Erythroblast (primary cell): ENCODE results near the gene PSPN.
"Not testable (repeated sequence)": the region's sequence is repeated elsewhere in the genome, so short reads cannot be mapped to it uniquely, and the experiment has no call there.

ENCODE experiments used
- DNase-seq, 2 experiments: peaks; one replicate each; lab custom pipeline; 2025; lab: John Stamatoyannopoulos, UW
- GATA1 ChIP-seq: IDR thresholded peaks from 2 replicates; pipeline ENCODE4 v1.6.1; 2011; ENCODE audit warnings: low read depth, mild to moderate bottlenecking, control low read depth, low read length, moderate library complexity
- POLR2A ChIP-seq: IDR thresholded peaks from 2 replicates; pipeline ENCODE4 v1.6.1; 2011; ENCODE audit warnings: mild to moderate bottlenecking, low read length

PSPN gene

DNA sequence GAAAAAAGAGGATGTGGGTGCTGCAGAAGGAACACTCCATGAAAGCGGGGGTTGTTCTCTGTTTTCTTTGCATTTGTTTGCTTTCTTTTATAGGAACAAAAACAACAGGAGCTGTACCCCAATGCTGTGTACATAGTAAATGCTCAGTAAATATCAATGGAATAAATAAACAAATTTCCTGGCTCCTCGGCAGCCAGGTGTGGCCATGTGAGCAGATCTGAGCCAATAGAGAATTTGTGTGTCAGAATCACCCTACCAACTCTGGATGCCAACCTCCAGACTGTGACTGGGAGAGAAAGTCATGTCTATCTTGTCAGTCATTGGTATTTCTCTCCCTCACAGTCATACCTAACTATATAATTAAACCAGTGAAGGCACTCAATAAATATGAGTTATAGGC is 25.0 kb downstream of the PSPN start:
- DNase-seq, result no peak
- TF ChIP-seq POLR2A (no peak), GATA1 (no peak)

DNA sequence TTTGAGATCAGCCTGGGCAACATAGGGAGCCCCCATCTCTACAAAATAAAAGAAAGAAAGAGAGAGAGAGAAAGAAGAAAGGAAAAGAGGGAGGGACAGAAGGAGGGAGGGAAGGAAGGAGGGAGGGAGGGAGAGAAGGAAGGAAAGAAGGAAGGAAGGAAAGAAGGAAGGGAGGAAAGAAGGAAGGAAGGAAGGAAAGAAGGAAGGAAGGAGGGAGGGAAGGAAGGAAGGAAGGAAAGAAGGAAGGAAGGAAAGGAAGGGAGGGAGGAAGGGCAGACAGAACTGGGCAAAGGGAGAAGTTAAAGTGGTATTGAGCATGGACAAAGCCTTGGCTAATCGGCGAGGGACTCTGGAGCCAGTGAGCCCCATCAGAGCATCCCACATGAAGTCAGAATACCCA is 26.5 kb downstream of the PSPN start:
- DNase-seq, result not testable (repeated sequence)

DNA sequence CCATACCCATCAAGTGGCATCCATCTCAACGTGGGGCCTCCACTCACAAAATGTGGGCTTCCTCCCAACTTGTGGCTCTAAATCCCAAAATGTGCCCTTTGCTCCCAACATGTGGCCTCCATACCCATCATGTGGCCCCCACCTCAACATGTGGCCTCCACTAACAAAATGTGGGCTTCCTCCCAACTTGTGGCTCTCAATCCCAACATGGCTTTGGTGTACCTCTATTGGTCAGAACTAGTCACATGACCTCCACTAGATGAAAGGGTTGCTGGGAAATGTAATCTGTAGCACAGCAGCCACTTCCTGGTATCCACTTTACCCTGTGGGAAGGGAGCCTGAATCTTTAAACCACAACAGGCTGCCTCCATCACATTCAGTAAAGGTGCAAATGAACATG is 32.3 kb downstream of the PSPN start:
- DNase-seq, result no peak
- TF ChIP-seq POLR2A (no peak), GATA1 (no peak)

DNA sequence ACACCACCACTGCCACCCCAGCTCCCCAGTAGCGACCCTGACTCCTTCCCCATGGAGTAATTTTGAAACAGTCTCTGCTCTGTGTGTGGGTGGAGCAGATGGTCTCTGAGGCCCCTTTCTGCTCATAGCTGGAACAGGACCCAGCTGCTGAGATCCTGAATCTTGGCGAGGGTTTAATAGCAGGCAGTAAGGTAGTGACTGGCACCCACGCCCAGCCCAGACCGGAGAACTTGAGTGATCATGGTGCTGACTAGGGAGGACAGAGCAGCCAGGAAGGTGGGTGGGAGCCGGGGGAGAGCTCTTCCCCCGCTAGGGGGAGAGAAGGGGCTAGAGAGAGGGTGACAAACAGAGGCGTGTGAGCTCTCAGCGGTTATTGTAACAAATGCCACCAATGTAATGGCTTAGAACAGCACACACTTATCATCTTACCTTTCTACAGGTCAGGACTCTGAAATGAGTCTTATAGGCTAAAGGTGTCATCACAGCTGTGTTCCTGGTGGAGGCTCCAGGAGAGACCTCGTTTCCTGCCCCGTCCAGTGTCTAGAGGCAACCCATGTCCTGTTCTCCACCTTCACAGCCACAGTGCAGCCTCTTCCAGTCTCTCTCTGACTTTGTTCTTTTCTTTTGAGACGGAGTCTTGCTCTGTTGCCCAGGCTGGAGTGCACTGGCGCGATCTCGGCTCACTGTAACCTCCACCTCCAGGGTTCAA is 35.1 kb downstream of the PSPN start:
- TF ChIP-seq POLR2A (no peak), GATA1 (no peak)
- no peak for DNase-seq

DNA sequence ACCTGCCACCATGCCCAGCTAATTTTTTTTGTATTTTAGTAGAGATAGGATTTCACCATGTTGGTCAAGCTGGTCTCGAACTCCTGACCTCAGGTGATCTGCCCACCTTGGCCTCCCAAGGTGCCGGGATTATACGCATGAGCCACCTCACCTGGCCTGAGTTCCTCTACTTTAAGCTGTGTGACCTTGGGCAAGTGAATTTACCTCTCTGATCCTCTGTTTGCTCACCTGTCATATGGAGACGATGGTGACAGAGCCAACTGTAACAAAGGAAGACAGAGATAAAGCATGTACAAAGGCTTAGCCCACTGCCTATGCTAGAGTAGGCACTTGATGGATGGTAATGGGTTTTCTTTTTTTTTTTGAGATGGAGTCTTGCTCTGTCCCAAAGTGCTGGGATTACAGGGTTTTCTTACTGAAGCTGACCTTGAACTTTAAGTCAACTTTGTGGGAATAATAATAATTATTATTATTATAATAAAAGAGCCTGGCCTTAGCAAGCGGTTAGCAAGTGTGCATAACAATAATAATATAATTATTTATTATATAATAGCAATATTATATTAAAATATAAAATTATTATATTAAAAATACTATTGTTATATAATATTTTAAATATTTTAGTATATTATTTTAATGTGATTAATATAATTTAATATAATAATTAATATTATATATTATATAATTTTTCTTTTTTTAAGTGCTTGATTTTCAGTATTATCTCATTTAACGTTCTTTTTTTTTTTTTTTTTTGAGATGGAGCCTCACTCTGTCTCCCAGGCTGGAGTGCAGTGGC is 41.0 kb downstream of the PSPN start:
- TF ChIP-seq GATA1 (no peak), POLR2A (no peak)
- DNase-seq, result no peak

DNA sequence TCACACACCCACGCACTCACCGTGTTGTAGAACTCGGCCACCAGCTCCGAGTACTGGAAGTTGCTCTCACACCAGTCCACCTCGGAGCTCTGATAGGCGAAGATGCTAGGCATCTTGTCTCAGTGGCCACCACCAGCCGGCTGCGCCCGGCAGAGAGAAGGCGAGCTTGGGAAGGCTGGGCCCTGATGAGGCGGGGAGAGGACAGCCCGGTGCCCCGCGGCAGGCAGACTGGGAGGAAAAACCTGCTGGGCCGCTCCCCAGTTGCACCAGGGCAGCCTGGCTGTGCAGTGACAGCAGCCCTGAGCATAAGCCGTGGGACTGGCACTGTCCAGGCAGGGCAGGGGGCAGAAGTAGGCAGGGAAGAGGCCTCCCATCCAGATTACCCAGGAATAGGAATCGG is 42.3 kb downstream of the PSPN start, which contains the start of gene ACER1:
Gene ACER1 (minus strand): TSS at position 174 of the 400 bp plus-strand sequence. CDS start 61 bp downstream, at position 113.
- DNase-seq, result no peak
- no peak for TF ChIP-seq GATA1
- TF ChIP-seq POLR2A, result no peak

DNA sequence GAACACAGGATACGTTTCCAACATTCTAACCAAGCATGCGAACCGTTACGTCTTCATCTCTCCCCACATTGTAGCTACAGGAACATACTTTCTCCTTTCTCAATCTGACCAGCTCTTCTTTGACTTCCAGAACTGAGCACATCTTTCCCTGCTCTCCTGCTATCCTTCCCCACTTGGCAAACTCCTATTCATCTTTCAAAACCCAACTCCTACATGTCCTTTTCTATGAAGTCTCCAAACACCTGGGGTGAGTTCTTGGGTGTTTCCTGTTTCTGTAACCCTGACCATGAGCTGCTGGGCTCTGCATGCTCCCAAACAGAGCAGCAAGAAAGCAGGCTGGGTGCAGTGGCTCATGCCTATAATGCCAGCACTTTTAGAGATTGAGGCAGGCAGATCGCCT is 48.9 kb downstream of the PSPN start:
- no peak for DNase-seq
- TF ChIP-seq GATA1, result no peak
- no peak for TF ChIP-seq POLR2A

DNA sequence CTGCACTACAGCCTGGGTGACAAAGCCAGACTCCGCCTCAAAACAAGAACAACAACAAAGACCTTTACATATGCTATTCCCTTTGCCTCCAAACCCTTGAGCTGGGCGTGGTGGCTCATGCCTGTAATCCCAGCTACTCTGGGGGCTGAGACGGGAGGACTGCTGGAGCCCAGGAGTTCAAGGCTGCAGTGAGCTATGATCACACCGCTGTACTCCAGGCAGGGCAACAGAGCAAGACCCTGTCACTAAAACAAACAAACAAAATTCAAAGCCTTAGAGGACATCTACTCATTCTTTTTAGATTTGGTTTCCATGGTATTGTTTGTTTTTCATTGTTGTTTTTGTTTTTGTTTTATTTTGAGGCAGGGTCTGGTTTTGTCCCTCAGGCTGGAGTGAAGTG is 50.1 kb downstream of the PSPN start:
- no peak for DNase-seq
- TF ChIP-seq POLR2A (no peak), GATA1 (no peak)
